Upper lobe of left lung (tissue), 6 donors: ENCODE data around the gene ATP5MC2. TPM values are rescaled to one million over a fixed set of nuclear protein-coding genes. Genes with fewer than 3 reads are reported as not detected.
"Not testable (repeated sequence)": the region's sequence is repeated elsewhere in the genome, so short reads cannot be mapped to it uniquely, and the experiment has no call there.

ENCODE experiments used
- ATAC-seq, 2 donors: fragments of 200-7000 bp; cut with Tn5 transposase; one replicate each; pipeline ENCODE4 v1.9.1; 2022; ENCODE audit warnings: mild to moderate bottlenecking in 2 of 2, moderate library complexity in 2 of 2; ENCODE audit not compliant: low FRiP score in 2 of 2
- DNase-seq, 2 donors: peaks; one replicate each; pipeline ENCODE4 v3.0.0-alpha.2; 2019 to 2020
- H3K27ac ChIP-seq, 4 donors: fragments of 200-600 bp; sonication (generic); one replicate each; pipeline ENCODE4 v1.5.1; 2016 to 2019
- H3K27me3 ChIP-seq, 4 donors: fragments of 200-600 bp; sonication (generic); one replicate each; pipeline ENCODE4 v1.5.1; 2017 to 2019
- H3K36me3 ChIP-seq, 4 donors: fragments of 200-600 bp; sonication (generic); one replicate each; pipeline ENCODE4 v1.5.1; 2016 to 2019
- H3K4me1 ChIP-seq, 4 donors: fragments of 200-600 bp; sonication (generic); one replicate each; pipeline ENCODE4 v1.5.1; 2018 to 2019
- H3K4me3 ChIP-seq, 4 donors: fragments of 200-600 bp; sonication (generic); one replicate each; pipeline ENCODE4 v1.5.1; 2017 to 2019; ENCODE audit warnings: mild to moderate bottlenecking in 2 of 4, moderate library complexity in 1 of 4
- H3K9me3 ChIP-seq, 4 donors: fragments of 200-600 bp; sonication (generic); one replicate each; pipeline ENCODE4 v1.5.1; 2018 to 2019
- EP300 ChIP-seq, 4 donors: sonication (generic); formaldehyde crosslinking; IDR thresholded peaks; one replicate each; pipeline ENCODE4 v1.5.1; 2017; ENCODE audit warnings: antibody characterized with exemption in 4 of 4, control low read depth in 2 of 4
- POLR2A ChIP-seq, 4 donors: fragments of 450-650 bp; IDR thresholded peaks; one replicate each; pipeline ENCODE4 v1.5.1; 2016 to 2017; ENCODE audit warnings: antibody characterized with exemption in 4 of 4, mild to moderate bottlenecking in 2 of 4
- POLR2AphosphoS5 ChIP-seq, 2 donors: sonication (generic); formaldehyde crosslinking; IDR thresholded peaks; one replicate each; pipeline ENCODE4 v1.5.1; 2017; ENCODE audit warnings: antibody characterized with exemption in 2 of 2
- WGBS, 2 donors: methylation state at CpG; one replicate each; pipeline ENCODE4 v1.1.5; 2017 to 2018; 5-methylcytosine and 5-hydroxymethylcytosine counted together
- total RNA-seq, 6 donors: library from RNA; depleted of rRNA in 4 of 6; stranded (reverse); fragments of >200 nt in 4 of 6; gene quantifications; one replicate each; pipeline versions ENCODE4 v1.1.0 to v1.2.1, GENCODE V29; 2016 to 2021
- TF ChIP-seq, protein P1 (sequence below), 6 experiments: fragments of 450-650 bp in 4 of 6; fragments of 200-600 bp in 2 of 6; sonication (generic) in 2 of 6; IDR thresholded peaks; one replicate each; pipeline ENCODE4 v1.5.1; 2016 to 2019; ENCODE audit warnings: antibody characterized with exemption in 6 of 6
- donor health status: DM: no; HTN: no; CAD: no; lungs with moderate emphysema.
- donor health status: DM: no; HTN: yes; CAD: no; lungs with severe emphysema.

ATP5MC2 gene
- total RNA-seq, 6 donors from 2014 or later, result 140 to 273 (median 206) TPM

DNA sequence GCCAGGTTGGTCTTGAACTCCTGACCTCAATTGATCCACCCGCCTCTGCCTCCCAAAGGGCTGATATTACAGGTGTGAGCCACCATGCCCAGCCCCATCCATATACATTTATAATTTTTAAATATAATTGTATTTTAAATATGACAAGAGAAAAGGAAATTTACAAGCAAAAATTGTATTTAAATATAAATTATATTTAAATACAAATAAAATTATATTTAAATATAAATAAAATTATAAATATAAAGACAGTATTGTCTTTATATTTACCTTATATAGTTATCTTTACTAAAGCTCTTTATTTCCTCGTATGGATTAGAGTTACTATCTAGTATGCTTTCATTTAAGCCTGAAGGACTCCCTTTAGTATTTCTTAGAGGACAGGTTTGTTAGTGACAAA, 37.8 kb downstream of the ATP5MC2 start:
- Histone ChIP-seq H3K4me1 (no peaks in the 10 kb centered on the region), H3K9me3 (no peaks in the 10 kb centered on the region), H3K27me3 (no peaks in the 10 kb centered on the region), H3K27ac (no peak overlapping the region), H3K4me3 (no peak overlapping the region), H3K36me3 (no peaks in the 10 kb centered on the region)
- 93 to 100% methylated on average over 2 of the region's 2 CpGs for WGBS, 2 donors
- no peak for ATAC-seq
- TF ChIP-seq EP300 (IDR thresholded peaks at IDR 0.05) (no peak), POLR2A (IDR thresholded peaks at IDR 0.05) (no peak), POLR2AphosphoS5 (IDR thresholded peaks at IDR 0.05) (no peak)
- TF ChIP-seq, protein P1, sequence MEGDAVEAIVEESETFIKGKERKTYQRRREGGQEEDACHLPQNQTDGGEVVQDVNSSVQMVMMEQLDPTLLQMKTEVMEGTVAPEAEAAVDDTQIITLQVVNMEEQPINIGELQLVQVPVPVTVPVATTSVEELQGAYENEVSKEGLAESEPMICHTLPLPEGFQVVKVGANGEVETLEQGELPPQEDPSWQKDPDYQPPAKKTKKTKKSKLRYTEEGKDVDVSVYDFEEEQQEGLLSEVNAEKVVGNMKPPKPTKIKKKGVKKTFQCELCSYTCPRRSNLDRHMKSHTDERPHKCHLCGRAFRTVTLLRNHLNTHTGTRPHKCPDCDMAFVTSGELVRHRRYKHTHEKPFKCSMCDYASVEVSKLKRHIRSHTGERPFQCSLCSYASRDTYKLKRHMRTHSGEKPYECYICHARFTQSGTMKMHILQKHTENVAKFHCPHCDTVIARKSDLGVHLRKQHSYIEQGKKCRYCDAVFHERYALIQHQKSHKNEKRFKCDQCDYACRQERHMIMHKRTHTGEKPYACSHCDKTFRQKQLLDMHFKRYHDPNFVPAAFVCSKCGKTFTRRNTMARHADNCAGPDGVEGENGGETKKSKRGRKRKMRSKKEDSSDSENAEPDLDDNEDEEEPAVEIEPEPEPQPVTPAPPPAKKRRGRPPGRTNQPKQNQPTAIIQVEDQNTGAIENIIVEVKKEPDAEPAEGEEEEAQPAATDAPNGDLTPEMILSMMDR (IDR thresholded peaks at IDR 0.05), result no peak
- DNase-seq, result no peak

DNA sequence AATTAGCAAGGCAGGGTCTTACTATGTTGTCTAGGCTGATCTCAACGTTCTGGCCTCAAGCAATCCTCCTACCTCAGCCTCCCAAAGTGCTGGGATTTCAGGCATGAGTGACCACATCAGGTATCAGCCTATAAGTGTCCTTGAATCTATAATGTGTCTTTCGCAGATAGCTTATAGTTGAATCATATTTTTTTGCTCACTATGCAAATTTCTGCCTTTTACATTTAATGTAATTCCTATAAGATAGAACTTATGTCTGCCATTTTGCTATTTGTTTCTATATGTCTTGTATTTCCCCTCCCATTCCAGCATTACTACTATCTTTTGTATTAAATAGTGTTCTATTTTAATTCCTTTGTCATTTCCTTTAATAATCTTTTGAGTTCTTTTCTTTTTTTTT, 39.2 kb downstream of the ATP5MC2 start:
- ATAC-seq (no peak), DNase-seq (no peak)
- WGBS, 2 donors, result 40 to 57% methylated on average over 2 of the region's 2 CpGs
- Histone ChIP-seq H3K4me1 (no peaks in the 10 kb centered on the region), H3K4me3 (no peak overlapping the region), H3K9me3 (no peaks in the 10 kb centered on the region), H3K27me3 (no peaks in the 10 kb centered on the region), H3K36me3 (no peaks in the 10 kb centered on the region), H3K27ac (no peak overlapping the region)
- no peak for TF ChIP-seq POLR2AphosphoS5 (IDR thresholded peaks at IDR 0.05)
- no peak for TF ChIP-seq EP300 (IDR thresholded peaks at IDR 0.05)
- no peak for TF ChIP-seq POLR2A (IDR thresholded peaks at IDR 0.05)
- TF ChIP-seq, protein P1 (IDR thresholded peaks at IDR 0.05), result no peak

DNA sequence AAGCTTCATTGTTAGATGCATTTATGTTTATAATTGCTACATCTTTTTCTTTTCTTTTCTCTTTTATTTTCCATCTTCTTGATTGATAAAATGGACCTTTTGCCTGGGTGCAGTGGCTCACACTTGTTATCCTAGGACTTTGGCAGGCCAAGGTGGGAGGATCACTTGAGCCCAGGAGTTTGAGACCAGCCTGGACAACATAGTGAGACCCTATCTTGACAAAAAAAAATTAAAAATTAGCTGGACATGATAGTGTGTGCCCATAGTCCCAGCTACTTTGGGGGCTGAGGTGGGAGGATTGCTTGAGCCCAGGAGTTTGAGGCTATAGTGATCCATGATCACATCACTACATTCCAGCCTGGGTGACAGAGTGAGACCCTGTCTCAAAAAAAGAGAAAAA, 40.2 kb downstream of the ATP5MC2 start:
- not testable (repeated sequence) for H3K4me1 ChIP-seq, H3K27ac ChIP-seq, H3K36me3 ChIP-seq, ATAC-seq, H3K27me3 ChIP-seq, H3K9me3 ChIP-seq, DNase-seq, H3K4me3 ChIP-seq

DNA sequence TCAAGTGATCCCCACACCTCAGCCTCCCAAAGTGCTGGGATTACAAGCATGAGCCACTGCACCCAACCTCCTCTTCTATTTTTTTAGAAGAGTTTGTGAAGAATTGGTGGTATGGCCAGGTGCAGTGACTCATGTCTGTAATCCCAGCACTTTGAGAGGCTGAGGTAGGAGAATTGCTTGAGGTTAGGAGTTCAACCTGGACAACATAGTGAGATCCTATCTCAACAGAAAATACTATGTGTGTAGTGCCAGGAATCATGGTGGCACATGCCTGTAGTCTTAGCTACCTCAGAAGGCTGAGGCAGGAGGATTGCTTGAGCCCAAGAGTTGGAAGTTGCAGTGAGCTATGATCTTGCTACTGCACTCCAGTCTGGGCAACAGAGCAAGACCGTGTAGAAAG, 44.2 kb downstream of the ATP5MC2 start:
- no peak overlapping the region for H3K4me3 ChIP-seq
- H3K27ac ChIP-seq, result no peak overlapping the region
- TF ChIP-seq EP300 (IDR thresholded peaks at IDR 0.05), result no peak
- TF ChIP-seq POLR2AphosphoS5 (IDR thresholded peaks at IDR 0.05), result no peak
- no peak for TF ChIP-seq POLR2A (IDR thresholded peaks at IDR 0.05)
- TF ChIP-seq, protein P1 (IDR thresholded peaks at IDR 0.05), result no peak
- WGBS, 2 donors, result 68 to 78% methylated on average over 1 of the region's 1 CpG
- no peaks in the 10 kb centered on the region for H3K36me3 ChIP-seq
- H3K27me3 ChIP-seq, result no peaks in the 10 kb centered on the region
- peaks cover 2 to 7% (median 3%) of the 10 kb centered on the region in 4 donors for H3K4me1 ChIP-seq
- ATAC-seq, result no peak
- DNase-seq, result no peak
- H3K9me3 ChIP-seq, result no peaks in the 10 kb centered on the region

DNA sequence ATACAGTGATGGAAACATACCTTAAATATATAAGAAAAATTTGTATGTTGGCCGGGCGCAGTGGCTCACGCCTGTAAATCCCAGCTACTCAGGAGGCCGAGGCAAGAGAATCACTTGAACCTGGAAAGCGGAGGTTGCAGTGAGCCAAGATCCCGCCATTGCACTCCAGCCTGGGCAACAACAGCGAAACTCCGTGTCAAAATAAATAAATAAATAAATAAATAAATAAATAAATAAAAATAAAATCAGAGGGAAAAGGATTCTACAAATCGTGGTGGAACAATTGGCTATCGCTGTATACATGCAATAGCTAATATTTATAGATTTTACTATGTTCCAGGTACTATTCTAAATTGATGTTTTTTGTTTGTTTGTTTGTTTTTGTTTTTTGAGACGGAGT, 48.0 kb downstream of the ATP5MC2 start:
- peaks cover 16 to 35% (median 28%) of the 10 kb centered on the region in 4 donors for H3K4me1 ChIP-seq
- no peak for ATAC-seq
- no peak overlapping the region for H3K4me3 ChIP-seq
- no peak overlapping the region for H3K27ac ChIP-seq
- no peak for DNase-seq
- 88 to 91% methylated on average over 11 of the region's 11 CpGs for WGBS, 2 donors
- TF ChIP-seq POLR2AphosphoS5 (IDR thresholded peaks at IDR 0.05), result no peak
- TF ChIP-seq, protein P1 (IDR thresholded peaks at IDR 0.05), result no peak
- H3K36me3 ChIP-seq, result no peaks in the 10 kb centered on the region
- no peaks in the 10 kb centered on the region for H3K27me3 ChIP-seq
- H3K9me3 ChIP-seq, result no peaks in the 10 kb centered on the region
